ENCODE results near the gene FBXO36. TPM values are rescaled to one million over a fixed set of nuclear protein-coding genes. Genes with fewer than 3 reads are reported as not detected.

Gene FBXO36
- total and polyA plus RNA-seq, 10 donors = 0.36 to 2.6 (median 1.0) TPM

DNA sequence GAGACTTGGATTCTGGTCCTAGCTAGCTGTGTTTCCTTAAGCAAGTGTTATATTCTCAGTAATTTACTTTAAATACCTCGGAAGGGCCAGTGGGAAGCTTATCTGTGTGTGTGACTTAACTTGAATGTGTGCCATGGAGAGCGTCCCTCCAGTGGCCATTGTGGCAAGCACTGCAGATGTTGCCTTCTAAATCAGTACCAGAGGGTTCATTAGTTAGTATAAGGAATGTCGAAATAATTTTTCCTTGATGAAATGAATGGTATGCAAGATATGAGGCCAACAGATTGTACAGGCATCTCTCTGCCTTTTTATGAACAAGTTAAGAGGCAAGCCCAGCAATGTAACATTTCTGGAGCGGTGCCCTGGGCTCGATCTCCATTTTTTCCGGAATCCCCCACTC is 52.0 kb downstream of the FBXO36 start:
- Histone ChIP-seq H3K27ac (no peak overlapping the region), H3K27me3 (replicated peaks in 1 of 7) (no peaks in the 10 kb centered on the region), H3K4me1 (no peaks in the 10 kb centered on the region), H3K9me3 (no peaks in the 10 kb centered on the region), H3K4me3 (no peak overlapping the region), H3K36me3 (no peaks in the 10 kb centered on the region)
- intact Hi-C loops (cut with DNase I; ENCODE audit: low total_unique reads) = no loop called here
- WGBS, 5 donors = 76 to 87% (median 84%) methylated on average over 6 of the region's 6 CpGs
- no peak for DNase-seq
- TF ChIP-seq POLR2AphosphoS5 (IDR thresholded peaks at IDR 0.05) (no peak), POLR2A (IDR thresholded peaks at IDR 0.05) (no peak)
- TF ChIP-seq, protein P1, sequence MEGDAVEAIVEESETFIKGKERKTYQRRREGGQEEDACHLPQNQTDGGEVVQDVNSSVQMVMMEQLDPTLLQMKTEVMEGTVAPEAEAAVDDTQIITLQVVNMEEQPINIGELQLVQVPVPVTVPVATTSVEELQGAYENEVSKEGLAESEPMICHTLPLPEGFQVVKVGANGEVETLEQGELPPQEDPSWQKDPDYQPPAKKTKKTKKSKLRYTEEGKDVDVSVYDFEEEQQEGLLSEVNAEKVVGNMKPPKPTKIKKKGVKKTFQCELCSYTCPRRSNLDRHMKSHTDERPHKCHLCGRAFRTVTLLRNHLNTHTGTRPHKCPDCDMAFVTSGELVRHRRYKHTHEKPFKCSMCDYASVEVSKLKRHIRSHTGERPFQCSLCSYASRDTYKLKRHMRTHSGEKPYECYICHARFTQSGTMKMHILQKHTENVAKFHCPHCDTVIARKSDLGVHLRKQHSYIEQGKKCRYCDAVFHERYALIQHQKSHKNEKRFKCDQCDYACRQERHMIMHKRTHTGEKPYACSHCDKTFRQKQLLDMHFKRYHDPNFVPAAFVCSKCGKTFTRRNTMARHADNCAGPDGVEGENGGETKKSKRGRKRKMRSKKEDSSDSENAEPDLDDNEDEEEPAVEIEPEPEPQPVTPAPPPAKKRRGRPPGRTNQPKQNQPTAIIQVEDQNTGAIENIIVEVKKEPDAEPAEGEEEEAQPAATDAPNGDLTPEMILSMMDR (IDR thresholded peaks at IDR 0.05 in 8 of 11, conservative IDR thresholded peaks at IDR 0.05 in 3 of 11) = no peak

DNA sequence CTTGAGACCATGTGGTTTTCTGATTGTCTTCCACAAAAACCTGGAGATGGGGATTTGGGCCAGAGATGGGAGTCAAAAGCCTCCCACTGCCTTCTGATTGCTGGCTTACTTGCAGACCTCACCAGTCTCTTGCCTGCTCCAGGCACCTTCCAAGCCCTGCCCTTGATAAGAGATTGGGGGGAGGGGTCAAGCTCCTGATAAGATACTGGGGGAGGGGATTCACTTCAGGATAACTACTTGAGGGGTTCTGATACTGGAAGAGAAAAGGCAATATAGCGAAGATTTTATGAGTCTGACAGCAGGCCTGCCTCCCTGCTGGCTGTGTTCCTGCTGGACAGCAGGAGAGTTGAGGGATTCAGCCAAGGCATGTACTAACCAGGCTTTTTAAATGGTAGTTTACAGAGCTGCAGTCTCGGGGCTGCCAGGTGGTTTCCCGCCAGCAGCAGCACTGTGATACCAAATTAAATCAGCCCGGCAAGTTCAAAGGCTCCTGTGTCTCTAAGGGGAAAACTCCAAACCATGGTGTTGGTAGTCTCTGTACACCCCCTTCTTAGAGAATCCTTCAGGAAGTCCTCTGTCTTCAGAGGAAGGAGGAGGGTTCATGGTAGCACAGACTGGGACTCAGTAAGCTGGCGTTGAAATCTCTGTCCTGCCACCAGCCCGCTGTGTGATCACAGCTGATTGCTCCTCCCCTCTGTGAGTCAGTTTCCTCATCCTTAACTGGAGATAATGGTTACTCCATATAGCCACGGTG is 58.3 kb downstream of the FBXO36 start:
- H3K27ac ChIP-seq = no peak overlapping the region

DNA sequence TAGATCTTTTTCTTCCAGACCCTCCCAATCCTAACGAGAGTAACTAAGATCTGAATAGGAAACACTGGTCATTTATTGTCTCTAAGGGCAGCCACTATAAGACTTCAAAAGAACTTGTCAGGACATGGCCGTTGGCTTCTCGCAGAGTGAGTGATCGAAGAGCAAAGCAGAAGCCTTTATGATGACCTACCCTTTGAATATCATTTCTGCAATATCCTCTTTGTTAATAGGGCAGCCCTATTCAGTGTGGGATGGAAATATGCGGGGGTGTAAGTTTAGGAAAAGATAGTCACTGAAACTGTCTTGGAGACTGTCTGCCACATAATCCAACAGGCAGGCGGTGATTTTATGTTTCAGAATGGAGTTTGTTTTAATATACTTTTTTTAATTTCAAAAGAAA is 70.9 kb downstream of the FBXO36 start:
- peak; percentile 6 for DNase-seq
- H3K4me3 ChIP-seq = no peak overlapping the region
- H3K36me3 ChIP-seq = no peaks in the 10 kb centered on the region
- 84 to 90% (median 89%) methylated on average over 6 of the region's 6 CpGs for WGBS, 5 donors
- no peaks in the 10 kb centered on the region for H3K27me3 ChIP-seq (replicated peaks in 1 of 7)
- H3K9me3 ChIP-seq = no peaks in the 10 kb centered on the region
- no peaks in the 10 kb centered on the region for H3K4me1 ChIP-seq
- intact Hi-C loops (cut with DNase I; ENCODE audit: low total_unique reads) = no loop called here
- H3K27ac ChIP-seq = no peak overlapping the region
- TF ChIP-seq POLR2A (IDR thresholded peaks at IDR 0.05) (no peak), POLR2AphosphoS5 (IDR thresholded peaks at IDR 0.05) (no peak)
- TF ChIP-seq, protein P1 (IDR thresholded peaks at IDR 0.05 in 8 of 11, conservative IDR thresholded peaks at IDR 0.05 in 3 of 11) = no peak

More for the DNA sequence above, 58.3 kb downstream of the FBXO36 start:
- H3K36me3 ChIP-seq = no peaks in the 10 kb centered on the region
- peaks cover 0 to 5% (median 0%) of the 10 kb centered on the region in 6 donors for H3K4me1 ChIP-seq
- 43 to 65% (median 62%) methylated on average over 3 to 7 of the region's 7 CpGs for WGBS, 5 donors
- intact Hi-C loops (cut with DNase I; ENCODE audit: low total_unique reads) = no loop called here
- TF ChIP-seq, protein P1 (IDR thresholded peaks at IDR 0.05 in 8 of 11, conservative IDR thresholded peaks at IDR 0.05 in 3 of 11) = no peak
- TF ChIP-seq POLR2AphosphoS5 (IDR thresholded peaks at IDR 0.05) (no peak), POLR2A (IDR thresholded peaks at IDR 0.05) (no peak)
- H3K4me3 ChIP-seq = no peak overlapping the region
- H3K9me3 ChIP-seq = no peaks in the 10 kb centered on the region
- DNase-seq = peak; percentile 40
- H3K27me3 ChIP-seq (replicated peaks in 1 of 7) = no peaks in the 10 kb centered on the region

DNA sequence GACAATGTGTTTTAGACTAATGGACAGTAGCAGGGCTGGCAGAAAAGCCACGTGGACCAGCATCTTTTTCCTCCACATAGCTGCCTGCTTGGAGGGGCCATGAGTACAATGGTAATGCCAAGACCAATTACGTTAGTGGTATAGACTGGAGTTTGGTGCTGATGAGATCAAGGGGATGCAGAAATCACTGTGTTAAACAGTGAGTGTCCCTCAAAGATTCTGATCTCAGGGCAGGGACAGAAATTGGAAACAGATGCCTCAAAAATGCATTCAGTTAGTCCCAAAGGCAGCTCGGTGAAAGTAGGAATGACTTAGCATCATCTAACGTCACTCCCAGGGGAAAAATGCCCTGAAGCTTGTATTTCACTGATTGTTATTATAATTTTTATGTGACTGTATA is 74.0 kb downstream of the FBXO36 start:
- H3K4me3 ChIP-seq = no peak overlapping the region
- H3K27ac ChIP-seq = no peak overlapping the region
- intact Hi-C loops (cut with DNase I; ENCODE audit: low total_unique reads) = no loop called here
- H3K27me3 ChIP-seq (replicated peaks in 1 of 7) = no peaks in the 10 kb centered on the region
- DNase-seq = no peak
- peaks cover 0 to 10% (median 0%) of the 10 kb centered on the region in 6 donors for H3K4me1 ChIP-seq
- no peaks in the 10 kb centered on the region for H3K9me3 ChIP-seq
- WGBS, 5 donors = 90 to 95% (median 94%) methylated on average over 4 of the region's 4 CpGs
- H3K36me3 ChIP-seq = no peaks in the 10 kb centered on the region
- TF ChIP-seq POLR2A (IDR thresholded peaks at IDR 0.05) (no peak), POLR2AphosphoS5 (IDR thresholded peaks at IDR 0.05) (no peak)
- TF ChIP-seq, protein P1 (IDR thresholded peaks at IDR 0.05 in 8 of 11, conservative IDR thresholded peaks at IDR 0.05 in 3 of 11) = no peak

Data from spleen (tissue), 11 donors.